ENCODE data around the gene CITED2. TPM values are rescaled to one million over a fixed set of nuclear protein-coding genes. Genes with fewer than 3 reads are reported as not detected.

Gene CITED2
- total RNA-seq, 2 experiments from 2014 or later, result 50.1 to 52.1 TPM

GRCh38 chr6:139337001-139337400, 37.4 kb downstream of the CITED2 start:
- ChIA-PET POLR2A (no interaction called here), CTCF (interaction anchor here (0.6 kb wide), 1 partner anchor 117 kb away, joined by 3 read pairs; no protein-coding TSS in a partner anchor)
- no peaks in the 10 kb centered on the region for H3K36me3 Mint-ChIP-seq
- no peaks in the 10 kb centered on the region for H3K9me3 Mint-ChIP-seq
- no peaks in the 10 kb centered on the region for H3K27me3 Mint-ChIP-seq
- DNase-seq, result no peak
- peaks cover 3% of the 10 kb centered on the region for H3K4me1 Mint-ChIP-seq (ENCODE audit: low read depth)
- H3K27ac Mint-ChIP-seq, result no peak overlapping the region
- intact Hi-C loops (cut with micrococcal nuclease), result no loop called here
- no peak overlapping the region for H3K4me3 Mint-ChIP-seq

- Mint-ChIP-seq H3K27ac (no peak overlapping the region), H3K27me3 (no peaks in the 10 kb centered on the region), H3K4me3 (no peak overlapping the region), H3K9me3 (no peaks in the 10 kb centered on the region), H3K36me3 (no peaks in the 10 kb centered on the region), H3K4me1 (ENCODE audit: low read depth) (peaks cover 3% of the 10 kb centered on the region)
- ChIA-PET CTCF (interaction anchor here (0.6 kb wide), 1 partner anchor 117 kb away, joined by 3 read pairs; no protein-coding TSS in a partner anchor), POLR2A (interaction anchor here (0.6 kb wide), 1 partner anchor 44 kb away, joined by 4 read pairs; no protein-coding TSS in a partner anchor)
- DNase-seq, result no peak
- intact Hi-C loops (cut with micrococcal nuclease), result no loop called here
Observed at GRCh38 chr6:139336488-139336887, 38.0 kb downstream of the CITED2 start.

GRCh38 chr6:139335447-139336210, 38.8 kb downstream of the CITED2 start:
- no peak overlapping the region for H3K27ac Mint-ChIP-seq
- H3K4me1 Mint-ChIP-seq (ENCODE audit: low read depth), result peaks cover 3% of the 10 kb centered on the region
- no peaks in the 10 kb centered on the region for H3K9me3 Mint-ChIP-seq
- H3K27me3 Mint-ChIP-seq, result no peaks in the 10 kb centered on the region
- intact Hi-C loops (cut with micrococcal nuclease), result no loop called here
- ChIA-PET POLR2A (interaction anchor here (0.6 kb wide), 1 partner anchor 43 kb away, joined by 4 read pairs; no protein-coding TSS in a partner anchor), CTCF (interaction anchor here (0.7 kb wide), 1 partner anchor 27 kb away, joined by 3 read pairs; no protein-coding TSS in a partner anchor)
- no peaks in the 10 kb centered on the region for H3K36me3 Mint-ChIP-seq
- no peak for DNase-seq
- H3K4me3 Mint-ChIP-seq, result no peak overlapping the region

GRCh38 chr6:139334806-139335446, 39.5 kb downstream of the CITED2 start:
- Mint-ChIP-seq H3K9me3 (no peaks in the 10 kb centered on the region), H3K27ac (no peak overlapping the region), H3K27me3 (no peaks in the 10 kb centered on the region), H3K4me1 (ENCODE audit: low read depth) (peaks cover 3% of the 10 kb centered on the region), H3K4me3 (no peak overlapping the region), H3K36me3 (no peaks in the 10 kb centered on the region)
- intact Hi-C loops (cut with micrococcal nuclease), result no loop called here
- POLR2A ChIA-PET, result interaction anchor here (0.6 kb wide), 1 partner anchor 48 kb away, joined by 4 read pairs; no protein-coding TSS in a partner anchor
- DNase-seq, result no peak
- CTCF ChIA-PET, result interaction anchor here (0.9 kb wide), 1 partner anchor 564 kb away, joined by 3 read pairs; no protein-coding TSS in a partner anchor

GRCh38 chr6:139330826-139331500, 43.5 kb downstream of the CITED2 start:
- Mint-ChIP-seq H3K4me3 (no peak overlapping the region), H3K27me3 (no peaks in the 10 kb centered on the region), H3K4me1 (ENCODE audit: low read depth) (peaks cover 6% of the 10 kb centered on the region), H3K36me3 (no peaks in the 10 kb centered on the region), H3K9me3 (no peaks in the 10 kb centered on the region), H3K27ac (no peak overlapping the region)
- DNase-seq, result no peak
- CTCF ChIA-PET, result interaction anchor here (1.7 kb wide), 1 partner anchor 112 kb away, joined by 5 read pairs; no protein-coding TSS in a partner anchor
- POLR2A ChIA-PET, result interaction anchor here (1.0 kb wide), 1 partner anchor 10 kb away, joined by 4 read pairs; no protein-coding TSS in a partner anchor
- intact Hi-C loops (cut with micrococcal nuclease), result no loop called here

- H3K4me3 Mint-ChIP-seq, result no peak overlapping the region
- intact Hi-C loops (cut with micrococcal nuclease), result no loop called here
- peaks cover 8% of the 10 kb centered on the region for H3K4me1 Mint-ChIP-seq (ENCODE audit: low read depth)
- ChIA-PET CTCF (interaction anchor here (1.0 to 1.7 kb wide), 2 partner anchors 109 to 111 kb away, joined by 3 to 5 read pairs; no protein-coding TSS in a partner anchor), POLR2A (no interaction called here)
- H3K36me3 Mint-ChIP-seq, result no peaks in the 10 kb centered on the region
- no peak overlapping the region for H3K27ac Mint-ChIP-seq
- no peaks in the 10 kb centered on the region for H3K9me3 Mint-ChIP-seq
- DNase-seq, result no peak
- H3K27me3 Mint-ChIP-seq, result no peaks in the 10 kb centered on the region
Observed at GRCh38 chr6:139330306-139330705, 44.1 kb downstream of the CITED2 start.

- H3K27ac Mint-ChIP-seq, result no peak overlapping the region
- peaks cover 4% of the 10 kb centered on the region for H3K4me1 Mint-ChIP-seq (ENCODE audit: low read depth)
- CTCF ChIA-PET, result interaction anchor here (1.0 kb wide), 1 partner anchor 26 kb away, joined by 3 read pairs; no protein-coding TSS in a partner anchor
- H3K9me3 Mint-ChIP-seq, result no peaks in the 10 kb centered on the region
- POLR2A ChIA-PET, result interaction anchor here (0.6 kb wide), 1 partner anchor 21 kb away, joined by 5 read pairs; no protein-coding TSS in a partner anchor
- no peak overlapping the region for H3K4me3 Mint-ChIP-seq
- intact Hi-C loops (cut with micrococcal nuclease), result no loop called here
- DNase-seq, result no peak
- no peaks in the 10 kb centered on the region for H3K27me3 Mint-ChIP-seq
- no peaks in the 10 kb centered on the region for H3K36me3 Mint-ChIP-seq
Observed at GRCh38 chr6:139329224-139329623, 45.2 kb downstream of the CITED2 start.

GRCh38 chr6:139327038-139327437, 47.4 kb downstream of the CITED2 start:
- intact Hi-C loops (cut with micrococcal nuclease), result no loop called here
- no peak overlapping the region for H3K27ac Mint-ChIP-seq
- ChIA-PET POLR2A (no interaction called here), CTCF (no interaction called here)
- peaks cover 4% of the 10 kb centered on the region for H3K36me3 Mint-ChIP-seq
- H3K9me3 Mint-ChIP-seq, result peaks cover 5% of the 10 kb centered on the region
- H3K4me3 Mint-ChIP-seq, result no peak overlapping the region
- H3K27me3 Mint-ChIP-seq, result no peaks in the 10 kb centered on the region
- no peak for DNase-seq
- peaks cover 22% of the 10 kb centered on the region for H3K4me1 Mint-ChIP-seq (ENCODE audit: low read depth)

GRCh38 chr6:139325686-139326085, 48.8 kb downstream of the CITED2 start:
- H3K9me3 Mint-ChIP-seq, result peaks cover 5% of the 10 kb centered on the region
- CTCF ChIA-PET, result no interaction called here
- H3K27me3 Mint-ChIP-seq, result no peaks in the 10 kb centered on the region
- no peak overlapping the region for H3K4me3 Mint-ChIP-seq
- peaks cover 23% of the 10 kb centered on the region for H3K4me1 Mint-ChIP-seq (ENCODE audit: low read depth)
- DNase-seq, result no peak
- peaks cover 4% of the 10 kb centered on the region for H3K36me3 Mint-ChIP-seq
- peak overlapping the region; percentile 36 for H3K27ac Mint-ChIP-seq
- intact Hi-C loops (cut with micrococcal nuclease), result no loop called here
- POLR2A ChIA-PET, result no interaction called here

GRCh38 chr6:139325125-139325524, 49.3 kb downstream of the CITED2 start:
- Mint-ChIP-seq H3K4me3 (no peak overlapping the region), H3K27ac (no peak overlapping the region), H3K9me3 (peaks cover 5% of the 10 kb centered on the region), H3K36me3 (peaks cover 4% of the 10 kb centered on the region), H3K27me3 (no peaks in the 10 kb centered on the region), H3K4me1 (ENCODE audit: low read depth) (peaks cover 25% of the 10 kb centered on the region)
- ChIA-PET CTCF (interaction anchor here (0.7 to 1.6 kb wide), 3 partner anchors 44 to 103 kb away, joined by 3 to 6 read pairs (median 3); no protein-coding TSS in a partner anchor), POLR2A (no interaction called here)
- intact Hi-C loops (cut with micrococcal nuclease), result no loop called here
- DNase-seq, result no peak

GRCh38 chr6:139324301-139324555, 50.2 kb downstream of the CITED2 start:
- CTCF ChIA-PET, result interaction anchor here (0.9 to 1.6 kb wide), 5 partner anchors 21 to 105 kb away, joined by 3 to 6 read pairs (median 5); no protein-coding TSS in a partner anchor
- DNase-seq, result no peak
- intact Hi-C loops (cut with micrococcal nuclease), result no loop called here
- peak overlapping the region; percentile 94 for H3K27ac Mint-ChIP-seq
- H3K9me3 Mint-ChIP-seq, result peaks cover 5% of the 10 kb centered on the region
- POLR2A ChIA-PET, result interaction anchor here (0.6 to 1.4 kb wide), 5 partner anchors 32 to 508 kb away, joined by 3 to 9 read pairs (median 6); partner anchors contain the start of genes CITED2 and TXLNB
- H3K4me3 Mint-ChIP-seq, result no peak overlapping the region
- peaks cover 4% of the 10 kb centered on the region for H3K36me3 Mint-ChIP-seq
- H3K4me1 Mint-ChIP-seq (ENCODE audit: low read depth), result peaks cover 23% of the 10 kb centered on the region
- H3K27me3 Mint-ChIP-seq, result no peaks in the 10 kb centered on the region

All from activated CD4-positive, alpha-beta memory T cell treated with anti-CD3 and anti-CD28 coated beads for 36 hours (primary cell).